GM12873 (cell line): ENCODE results near the gene TMED4.

Source experiments
- CTCF ChIP-seq: IDR thresholded peaks from 2 replicates; pipeline ENCODE4 v1.5.1; 2012; ENCODE audit warnings: low read depth, mild to moderate bottlenecking, moderate library complexity, low read length, control low read depth; ENCODE audit not compliant: insufficient read depth; ENCODE audit errors: missing control alignments

Gene TMED4

DNA sequence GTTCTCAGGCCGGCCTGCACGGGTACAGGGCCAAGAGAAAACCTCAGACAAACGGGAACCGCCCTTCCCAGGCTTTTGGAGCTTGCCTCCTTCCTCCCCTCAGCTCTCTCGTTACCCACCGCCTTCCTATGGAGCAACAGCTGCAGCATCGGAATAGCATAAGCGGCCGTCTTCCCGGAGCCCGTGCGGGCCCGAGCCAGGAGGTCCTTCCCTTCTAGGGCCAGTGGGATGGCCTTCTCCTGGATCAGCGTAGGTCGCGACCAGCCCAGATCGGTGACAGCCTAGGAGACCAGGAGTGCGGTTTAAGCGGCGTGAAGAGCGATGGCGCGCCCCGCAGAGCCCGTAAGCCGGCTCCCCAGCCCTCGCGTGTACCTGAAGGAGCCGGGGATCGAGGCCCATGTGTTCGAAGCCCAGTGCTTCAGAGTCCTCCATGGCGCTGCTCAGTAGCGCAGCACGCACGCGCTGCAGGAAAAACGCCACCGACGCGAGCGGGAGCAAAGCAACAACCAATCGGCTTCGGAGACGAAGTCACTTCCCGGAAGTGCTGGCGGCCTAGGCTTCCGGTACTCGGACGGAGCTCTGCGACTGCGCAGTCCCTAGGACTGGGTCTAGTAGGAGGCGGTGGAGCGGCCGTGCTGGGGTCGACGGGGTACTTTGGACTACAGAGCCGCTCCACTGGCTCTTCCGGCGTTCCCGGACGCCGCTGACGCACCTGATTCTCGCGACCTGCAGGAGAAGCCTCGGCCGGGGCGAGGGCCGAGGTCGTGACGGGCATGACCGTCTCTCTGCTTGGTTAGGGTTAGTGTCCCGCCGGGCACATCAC is 8.4 kb downstream of the TMED4 start, which contains the start of gene DDX56:
Gene DDX56, minus strand, starts transcription at position 445 of the 823 bp plus-strand sequence. Its CDS starts 13 bp downstream, at position 432.
- TF ChIP-seq CTCF, result no peak

DNA sequence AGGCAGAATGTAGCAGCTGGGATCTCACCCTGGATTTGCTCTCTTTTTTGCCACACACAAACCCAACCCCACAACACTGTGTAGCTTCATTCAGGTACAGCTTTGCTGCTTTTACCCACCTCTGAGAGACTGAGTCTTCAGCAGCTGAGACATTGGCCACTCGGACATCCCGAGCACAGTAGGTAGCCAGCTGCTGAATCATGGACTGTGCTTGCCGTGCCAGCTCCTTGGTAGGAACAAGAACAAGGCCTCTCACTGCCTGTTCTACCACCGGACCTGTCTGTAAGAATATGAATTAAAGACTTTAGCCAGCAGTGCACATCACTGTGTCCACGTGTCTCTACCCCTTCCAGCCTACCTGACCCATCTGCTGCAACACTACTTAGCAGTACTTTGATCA is 9.3 kb downstream of the TMED4 start:
- TF ChIP-seq CTCF, result no peak

- no peak for TF ChIP-seq CTCF
These were observed 12.1 kb downstream of the TMED4 start for GRCh38 chr7:44569959-44570358.

GRCh38 chr7:44568771-44569560 is 13.1 kb downstream of the TMED4 start:
- TF ChIP-seq CTCF, result no peak

GRCh38 chr7:44567884-44568283 is 14.1 kb downstream of the TMED4 start:
- no peak for TF ChIP-seq CTCF

- no peak for TF ChIP-seq CTCF
These were observed 15.4 kb downstream of the TMED4 start for GRCh38 chr7:44566680-44567079.
